Activated CD4-positive, alpha-beta T cell treated with anti-CD3 and anti-CD28 coated beads for 24 hours (primary cell): ENCODE measurements around the gene DMRTB1.

Experiments
- DNase-seq, 2 donors: peaks; one replicate each; pipeline ENCODE4 v3.0.0-alpha.2; 2020; ENCODE audit warnings: low read depth in 2 of 2

DMRTB1 gene

DNA sequence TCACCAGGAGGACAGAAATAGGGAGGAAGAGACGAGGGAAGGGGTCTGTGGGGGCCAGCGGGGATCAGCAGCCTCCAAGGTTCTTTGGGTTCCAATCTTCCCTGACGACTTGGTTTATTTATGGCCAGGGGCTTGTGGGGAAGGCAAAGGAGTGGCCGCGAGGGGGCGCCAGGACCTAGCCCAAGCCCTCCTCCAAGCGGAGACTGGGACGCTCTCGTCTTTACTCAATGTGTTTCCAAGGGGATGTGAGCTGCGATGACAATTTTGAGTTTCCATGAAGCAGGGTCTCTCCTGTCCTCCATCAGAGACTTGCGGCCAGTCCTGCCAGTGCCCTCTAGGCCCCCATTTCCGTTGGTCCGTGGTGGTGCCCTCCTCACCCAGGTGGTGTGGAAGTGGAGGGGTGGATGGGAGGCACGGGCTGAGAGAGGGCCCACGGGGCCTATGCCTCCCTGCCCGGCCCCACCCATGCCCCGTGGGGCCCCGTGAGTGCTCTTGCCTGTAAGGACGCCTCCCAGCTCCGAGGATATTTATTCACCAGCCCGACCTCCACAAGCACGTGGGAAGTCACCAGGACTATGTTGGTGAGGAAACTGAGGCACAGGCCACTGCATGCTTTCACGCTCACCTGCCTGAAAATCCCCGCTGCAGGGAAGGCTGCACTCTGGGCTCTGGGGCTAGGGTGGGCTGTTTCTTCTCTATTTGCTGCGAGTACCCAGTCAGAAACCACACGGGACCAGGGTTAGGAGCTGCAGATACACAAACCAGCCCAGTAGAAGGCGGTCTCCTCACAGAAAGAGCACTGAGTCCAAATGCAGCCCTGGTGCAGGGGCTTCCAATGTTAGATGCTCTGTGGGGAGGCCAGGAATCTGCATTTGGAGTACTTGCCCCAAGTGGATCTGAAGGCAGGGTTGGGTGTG, 26.5 kb downstream of the DMRTB1 start:
- peak; percentile 46 to 61 for DNase-seq

DNA sequence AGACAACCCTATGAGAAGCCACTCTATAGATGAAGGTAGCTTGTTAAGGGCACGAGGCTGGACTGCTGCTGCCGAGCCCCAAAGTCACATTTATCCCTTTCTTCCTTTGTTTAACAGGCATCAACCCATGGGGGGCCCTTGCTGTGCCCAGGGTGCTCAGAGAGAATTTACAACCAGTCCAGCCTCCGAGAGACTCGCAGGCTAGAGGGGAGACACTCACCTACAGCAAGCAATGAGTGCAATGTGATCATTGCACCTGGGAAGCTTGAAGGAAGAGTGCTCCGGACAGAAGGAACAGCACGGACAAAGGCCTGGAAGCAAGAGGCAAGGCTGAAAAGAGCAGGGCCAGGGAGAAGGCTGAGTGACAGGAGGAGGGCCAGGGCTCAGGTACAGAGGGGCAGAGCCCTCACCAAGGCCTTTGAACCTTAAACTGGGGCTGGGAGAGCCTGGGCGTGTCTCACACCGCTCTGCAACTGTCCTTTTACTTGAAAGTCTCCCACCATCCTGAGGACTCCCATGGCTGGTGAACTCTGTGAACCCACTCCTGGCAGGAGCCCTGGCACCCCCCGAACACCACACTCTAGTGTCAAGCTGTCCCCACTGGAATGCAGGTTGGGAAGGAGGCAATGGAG, 27.3 kb downstream of the DMRTB1 start:
- no peak for DNase-seq

DNA sequence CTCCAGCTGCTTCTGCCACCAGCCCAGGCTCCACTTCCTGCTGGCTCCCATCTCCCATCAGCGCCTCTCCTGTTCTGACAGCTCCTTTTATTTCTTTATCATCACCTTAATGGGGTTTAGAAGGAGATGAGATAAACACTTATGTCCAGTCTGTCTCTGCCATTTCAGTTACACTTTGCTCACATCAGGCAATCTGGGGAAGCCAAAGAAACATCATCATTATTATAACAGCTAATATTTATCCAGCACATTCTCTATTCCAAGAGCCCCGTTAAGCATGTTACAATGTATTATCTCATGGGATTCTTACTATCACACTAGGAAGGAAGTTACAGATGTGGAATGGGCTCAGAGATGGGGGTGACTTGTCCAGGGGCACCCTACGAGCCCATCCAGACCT, 31.2 kb downstream of the DMRTB1 start:
- DNase-seq, result no peak

DNA sequence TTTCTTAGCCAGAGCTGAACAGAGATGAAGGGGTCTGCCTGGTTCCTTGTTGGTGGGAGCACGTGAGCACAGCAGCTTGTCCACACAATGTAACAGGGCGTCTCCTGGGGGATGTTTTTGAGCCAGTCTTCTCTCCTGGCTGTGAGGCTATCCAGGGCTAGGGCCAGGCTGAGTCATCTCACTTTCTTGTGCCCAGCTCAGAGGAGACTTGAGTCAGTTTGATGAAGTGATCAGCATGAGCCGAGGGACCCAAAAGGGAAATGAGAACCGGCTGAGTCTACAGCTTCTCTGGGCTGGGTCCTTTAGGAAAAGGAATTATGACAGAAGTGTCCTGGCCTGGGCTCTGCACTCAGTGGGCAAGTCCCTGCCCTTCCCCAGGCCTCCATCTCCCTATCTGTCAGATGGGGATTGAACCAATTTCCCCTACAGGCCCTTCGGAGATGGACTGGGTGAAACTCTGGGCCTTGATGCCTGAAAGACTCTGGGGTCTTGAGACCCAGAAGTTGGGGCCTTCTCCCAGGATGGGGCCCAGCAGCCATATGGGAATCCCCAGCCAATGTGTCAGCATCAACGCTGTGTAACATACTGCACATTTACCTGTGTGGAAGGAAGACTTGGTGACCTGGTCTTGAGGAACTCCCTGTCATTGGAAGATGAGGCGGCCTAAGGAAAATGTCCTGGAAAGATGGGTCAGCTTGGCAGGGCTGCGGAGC, 36.6 kb downstream of the DMRTB1 start:
- no peak for DNase-seq

DNA sequence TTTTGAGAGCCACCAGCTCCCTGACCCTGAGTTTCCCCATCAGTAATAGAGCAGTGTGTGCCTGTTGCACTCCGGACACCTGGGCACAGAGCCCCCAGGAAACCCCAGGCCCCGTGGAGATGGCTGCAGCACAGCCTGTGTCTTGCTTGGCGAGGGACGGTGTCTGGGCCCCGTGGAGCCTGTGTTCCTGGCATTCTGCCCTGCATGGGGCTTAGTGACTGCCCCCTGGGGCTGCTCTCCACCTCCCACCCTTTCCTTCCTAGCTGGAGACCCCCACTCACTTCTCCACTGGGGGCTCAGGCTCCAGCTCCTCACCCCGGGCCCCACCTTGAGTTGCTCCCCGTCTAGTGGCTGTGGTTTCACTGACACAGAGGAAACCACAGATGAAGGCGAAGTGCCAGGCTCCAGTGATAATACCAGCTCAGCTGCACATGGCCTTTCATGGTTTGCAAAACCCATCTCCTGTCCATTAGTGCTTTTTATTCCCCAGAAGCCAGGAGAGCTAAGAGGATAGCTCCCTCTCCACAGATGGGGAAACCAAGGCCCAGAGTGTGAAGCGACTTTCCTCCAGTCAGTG, 39.4 kb downstream of the DMRTB1 start:
- no peak for DNase-seq

DNA sequence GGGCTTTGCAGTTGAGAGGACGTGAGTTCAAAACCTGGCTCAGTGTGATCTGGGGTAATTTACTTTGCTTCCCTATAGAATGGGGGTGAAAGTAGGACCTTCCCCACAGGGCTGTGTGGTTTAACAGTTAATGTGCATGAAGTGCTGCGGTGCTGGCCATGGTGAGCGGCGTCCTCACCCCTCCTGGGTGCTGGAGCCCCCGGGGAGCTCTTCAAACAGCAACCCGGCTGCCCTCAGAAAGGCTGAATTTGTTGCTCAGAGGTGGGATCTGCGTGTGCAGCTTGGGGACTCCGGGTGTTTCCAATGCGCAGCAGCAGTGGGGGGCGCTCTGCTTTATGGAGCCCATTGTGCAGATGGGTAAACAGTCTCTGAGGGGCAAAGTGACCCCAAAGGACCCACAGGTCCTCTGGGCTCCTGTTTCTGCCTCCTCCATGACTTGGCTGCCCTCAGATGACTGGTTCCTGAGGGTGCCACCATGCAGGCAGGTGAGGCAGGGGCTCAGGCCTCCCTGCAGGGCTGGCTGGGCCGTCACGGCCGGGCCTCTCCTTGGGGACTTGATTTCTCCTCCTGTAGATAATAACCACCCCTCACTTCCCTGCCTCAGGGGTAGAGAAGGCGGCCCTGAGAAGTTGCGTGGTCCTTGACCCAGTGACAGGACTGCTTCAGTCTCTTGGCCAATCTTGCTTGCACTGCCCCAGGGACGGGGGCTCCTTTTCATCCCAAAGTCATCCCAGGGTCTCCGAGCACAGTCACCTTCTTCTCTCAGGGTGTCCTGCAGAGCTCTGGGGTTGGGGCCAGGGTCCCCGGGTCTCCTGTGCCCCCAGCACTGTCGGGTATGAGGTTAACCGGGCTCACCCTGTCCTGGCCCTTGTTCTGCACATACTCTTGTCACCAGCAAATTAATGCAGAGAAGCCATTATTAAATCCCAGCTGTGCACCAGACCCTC, 40.3 kb downstream of the DMRTB1 start:
- DNase-seq, result no peak

DNA sequence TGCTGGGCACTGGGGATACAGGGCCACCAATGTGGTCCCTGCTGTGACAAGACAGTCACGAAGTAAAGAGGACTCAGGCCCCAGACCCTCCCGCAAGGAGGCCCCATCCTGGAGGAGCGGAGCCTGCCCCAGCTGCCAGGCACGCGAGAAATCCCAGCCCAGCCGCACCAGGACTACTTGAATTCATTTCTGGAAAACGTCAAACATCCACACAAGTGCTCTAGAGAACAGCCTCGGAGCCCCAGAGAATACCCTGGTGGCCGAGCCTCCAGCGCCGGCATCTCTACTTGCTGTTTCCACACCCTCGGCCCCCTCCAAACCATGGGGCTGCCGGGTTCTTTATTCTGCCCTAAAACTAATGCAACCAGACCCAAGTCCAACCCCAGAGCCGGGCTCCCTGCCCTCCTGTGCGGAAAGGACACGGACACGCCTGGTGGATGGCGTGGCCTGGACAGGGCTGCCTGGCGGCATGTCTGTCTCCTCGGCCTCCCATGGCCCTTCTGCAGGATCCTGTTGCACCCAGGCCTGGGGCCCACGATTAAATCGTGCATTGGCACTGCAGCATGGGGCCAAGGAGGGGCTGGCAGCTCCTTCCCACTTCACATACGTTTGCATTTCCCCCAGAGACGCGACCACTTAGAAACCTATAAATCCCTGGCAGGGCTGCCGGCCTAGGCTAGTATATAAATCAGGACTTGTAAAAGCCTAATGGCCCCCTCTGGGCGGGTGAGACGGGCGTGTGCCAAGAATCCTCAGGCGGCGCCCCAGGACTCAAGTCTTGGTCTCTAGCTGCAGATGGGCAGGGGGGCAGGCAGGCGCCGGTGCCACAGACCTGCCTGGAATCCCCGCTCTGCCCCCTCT, 41.2 kb downstream of the DMRTB1 start:
- no peak for DNase-seq

DNA sequence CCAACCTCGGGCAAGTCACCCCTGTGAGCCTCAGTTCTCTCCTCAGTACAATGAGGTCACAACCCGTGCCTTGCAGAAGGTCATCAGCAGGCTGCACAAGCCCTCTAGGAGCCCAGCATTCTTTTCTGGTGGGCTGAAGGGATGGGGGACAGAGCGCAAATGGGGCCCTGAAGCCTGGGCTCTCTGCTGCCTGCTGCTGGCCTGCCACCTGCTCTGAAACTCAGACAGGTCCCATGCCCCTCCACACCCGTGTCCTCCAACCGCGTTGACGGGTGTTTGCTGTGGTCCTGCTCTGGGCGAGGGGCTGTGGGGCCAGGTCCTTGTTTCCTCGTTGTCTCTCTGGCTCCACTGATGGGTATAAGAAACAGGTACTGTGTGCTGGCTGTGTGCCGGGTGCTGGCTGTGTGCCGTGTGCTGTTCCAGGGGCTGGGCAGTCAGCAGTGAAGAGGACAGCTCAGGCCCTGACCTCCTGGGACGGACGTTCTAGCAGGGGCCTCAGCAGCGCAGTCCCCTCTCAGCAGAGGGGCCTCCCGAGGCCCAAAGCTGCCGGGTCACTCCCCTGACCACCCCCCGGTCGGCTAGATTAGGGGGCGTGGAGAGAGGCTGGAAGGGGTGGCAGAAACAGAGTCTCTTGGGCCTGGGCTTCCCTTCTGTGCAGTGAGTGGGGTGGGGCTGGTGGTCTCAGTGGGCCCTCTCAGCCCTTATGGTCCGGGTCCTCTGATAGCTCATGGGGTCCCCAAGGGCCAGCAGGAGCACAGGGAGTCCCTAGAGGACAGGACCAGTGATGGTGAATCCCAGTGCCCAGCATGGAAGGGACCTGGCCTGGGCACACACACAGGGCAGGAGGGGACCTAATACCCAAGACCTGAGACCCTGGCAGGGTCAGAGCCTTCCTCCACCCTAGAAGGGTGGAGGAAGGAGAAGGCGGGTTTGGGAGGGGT, 42.1 kb downstream of the DMRTB1 start:
- DNase-seq, result no peak

DNA sequence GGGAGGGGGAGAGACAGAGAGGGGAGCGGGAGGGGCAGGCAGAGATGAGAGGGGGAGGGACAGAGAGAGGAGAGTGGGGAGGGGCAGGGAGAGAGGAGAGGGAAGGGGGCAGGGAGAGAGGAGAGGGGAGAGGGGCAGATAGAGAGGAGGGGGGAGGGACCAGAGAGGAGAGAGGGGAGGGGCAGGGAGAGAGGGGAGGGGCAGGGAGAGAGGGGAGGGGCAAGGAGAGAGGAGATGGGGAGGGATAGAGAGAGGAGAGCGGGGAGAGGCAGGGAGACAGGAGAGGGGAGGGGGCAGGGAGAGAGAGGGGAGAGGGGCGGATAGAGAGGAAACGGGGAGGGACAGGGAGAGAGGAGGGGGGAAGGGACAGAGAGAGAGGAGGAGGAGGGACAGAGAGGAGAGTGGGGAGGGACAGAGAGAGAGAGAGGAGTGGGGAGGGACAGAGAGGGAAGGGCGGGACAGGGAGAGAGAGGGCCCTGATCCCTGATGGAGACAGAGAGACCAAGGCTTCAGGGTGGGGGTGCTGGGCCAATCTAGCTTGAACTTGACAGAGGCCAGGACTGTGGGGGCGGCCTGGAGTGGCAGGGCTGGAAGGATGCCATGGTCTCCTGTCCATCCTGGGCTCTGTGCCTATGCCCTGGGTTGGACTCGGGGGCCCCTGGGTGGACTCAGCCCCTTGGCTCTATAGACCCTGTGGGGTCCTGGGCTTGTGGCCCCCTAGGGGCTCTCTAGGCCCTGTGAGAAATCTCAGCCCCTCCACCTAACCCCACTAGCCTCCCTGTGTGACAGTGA, 43.6 kb downstream of the DMRTB1 start:
- DNase-seq, result no peak

DNA sequence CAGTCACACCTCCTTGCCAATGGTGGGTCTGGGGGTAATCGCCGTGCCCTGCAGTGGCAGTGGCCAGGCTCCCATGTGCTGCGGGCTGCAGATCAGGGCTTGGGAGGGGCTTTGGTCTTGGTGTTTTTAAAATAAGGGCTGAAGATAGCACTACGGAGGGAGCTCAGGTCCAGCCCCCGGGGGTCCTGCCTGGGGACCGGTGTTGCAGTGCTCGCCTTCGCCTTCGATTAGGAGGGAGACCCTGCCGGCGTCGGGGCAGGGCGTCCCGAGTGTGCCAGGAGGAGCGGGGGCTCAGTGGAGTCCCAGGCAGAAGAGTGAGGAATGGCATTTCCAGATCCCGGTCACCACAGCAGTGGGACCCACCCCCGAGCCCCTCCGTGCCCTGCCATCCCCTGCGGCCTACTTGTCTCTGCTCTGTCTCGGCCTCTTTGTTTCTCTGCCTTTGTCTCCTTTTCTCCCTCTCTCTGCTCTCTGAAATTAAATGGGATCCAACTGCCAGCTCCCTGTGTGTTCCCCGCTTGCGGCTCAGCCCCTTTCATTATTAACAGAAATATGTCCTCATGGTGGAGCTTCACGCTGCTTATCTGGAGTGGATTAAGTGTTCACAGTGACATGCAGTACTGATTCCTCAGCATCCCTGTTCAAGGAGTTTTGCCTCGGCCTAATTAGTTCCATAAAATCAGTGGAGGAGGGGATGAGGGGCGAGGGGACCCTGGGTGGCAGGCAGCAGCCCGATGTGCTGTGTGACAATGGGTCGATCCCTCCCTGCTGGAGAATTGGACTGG, 44.4 kb downstream of the DMRTB1 start:
- no peak for DNase-seq

DNA sequence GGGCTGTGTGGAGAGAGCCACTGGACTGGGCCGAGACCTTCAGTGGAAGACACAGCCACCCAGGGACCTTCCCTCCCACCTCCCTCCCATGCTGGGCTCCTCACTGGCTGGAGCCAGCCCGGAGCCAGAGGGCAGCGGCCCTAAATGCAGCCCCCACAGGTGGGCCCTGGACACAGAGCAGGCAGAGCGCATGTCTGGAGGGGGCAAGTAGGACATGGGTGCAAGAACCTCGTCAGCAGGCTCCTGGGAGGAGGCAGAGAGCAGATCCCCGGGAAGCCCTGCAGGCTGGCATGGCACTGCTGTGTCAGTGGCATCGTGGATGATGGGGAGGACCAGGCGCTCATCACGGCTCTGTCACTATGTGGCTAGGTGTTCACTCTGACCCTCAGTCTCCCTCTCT, 45.7 kb downstream of the DMRTB1 start:
- no peak for DNase-seq

DNA sequence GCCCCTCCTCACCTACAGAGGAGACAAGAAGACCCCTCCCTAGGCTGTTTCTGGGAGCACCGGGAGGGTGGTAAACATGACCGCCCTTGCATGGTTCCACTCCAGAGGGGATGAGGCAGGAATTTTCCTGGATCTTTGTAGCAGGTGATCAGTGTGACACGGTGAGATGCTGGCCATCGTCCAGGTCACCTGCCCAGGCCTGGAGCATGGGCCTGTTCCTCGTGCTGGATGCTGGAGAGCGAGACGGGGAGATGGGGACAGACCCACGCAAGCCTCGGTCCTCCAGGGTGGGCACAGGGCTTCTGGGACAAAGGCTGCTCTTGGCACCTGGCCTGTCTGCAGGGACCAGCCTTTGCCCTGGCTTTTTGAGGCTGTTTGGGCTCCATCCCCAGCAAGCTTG, 46.2 kb downstream of the DMRTB1 start:
- no peak for DNase-seq

DNA sequence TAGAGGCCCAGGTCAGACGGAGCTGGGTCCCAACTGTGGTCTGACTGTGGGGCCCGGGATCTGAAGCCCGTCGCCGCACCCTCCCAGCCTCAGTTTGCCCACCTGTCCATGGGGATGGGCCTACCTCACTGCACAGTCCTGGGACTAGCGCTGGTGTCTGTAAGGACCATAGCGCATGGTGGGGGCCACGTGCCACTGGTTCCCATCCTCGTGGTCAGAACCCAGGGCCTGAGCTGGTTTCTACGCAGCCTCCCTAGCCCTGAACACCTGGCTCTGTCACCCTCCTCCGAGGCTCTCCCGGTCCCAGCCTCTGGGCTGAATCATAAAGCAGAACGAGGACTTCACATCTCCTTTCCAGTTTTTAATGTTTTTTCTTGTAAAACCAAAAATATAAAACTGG, 46.7 kb downstream of the DMRTB1 start:
- no peak for DNase-seq

DNA sequence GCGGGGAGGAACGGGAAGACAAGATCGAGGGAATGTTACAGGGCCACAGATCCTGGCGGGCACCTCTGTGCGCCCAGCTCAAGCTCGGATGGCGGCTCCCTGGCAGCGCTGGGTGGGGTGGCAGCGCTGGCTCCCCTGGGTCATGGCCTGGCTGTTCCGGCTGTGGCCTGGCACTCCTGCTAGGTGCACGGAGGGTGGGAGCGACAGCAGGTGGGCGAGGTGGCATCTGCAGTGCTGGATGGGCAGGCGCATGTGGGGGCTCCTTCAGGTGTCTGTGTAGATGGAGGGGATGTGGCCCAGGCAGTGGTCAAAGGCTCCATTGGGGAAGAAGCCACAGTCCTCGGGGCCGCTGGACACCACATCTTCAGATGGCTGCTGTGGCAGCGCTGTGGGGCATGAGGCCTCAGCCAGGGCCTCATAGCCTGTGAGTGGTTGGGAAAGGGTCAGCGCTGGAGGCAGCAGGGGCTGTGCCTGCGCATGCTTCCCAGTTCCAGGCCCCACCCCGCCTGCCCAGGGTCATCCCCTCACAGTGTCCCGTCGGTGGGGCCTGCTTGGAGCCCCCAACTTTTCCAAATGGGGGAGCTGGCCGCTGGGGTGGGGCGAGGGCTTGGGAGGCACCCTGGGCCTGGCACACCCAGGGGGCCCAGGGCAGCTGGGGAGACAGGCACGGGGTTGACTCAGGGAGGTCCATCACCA, 47.3 kb downstream of the DMRTB1 start:
- DNase-seq, result no peak

DNA sequence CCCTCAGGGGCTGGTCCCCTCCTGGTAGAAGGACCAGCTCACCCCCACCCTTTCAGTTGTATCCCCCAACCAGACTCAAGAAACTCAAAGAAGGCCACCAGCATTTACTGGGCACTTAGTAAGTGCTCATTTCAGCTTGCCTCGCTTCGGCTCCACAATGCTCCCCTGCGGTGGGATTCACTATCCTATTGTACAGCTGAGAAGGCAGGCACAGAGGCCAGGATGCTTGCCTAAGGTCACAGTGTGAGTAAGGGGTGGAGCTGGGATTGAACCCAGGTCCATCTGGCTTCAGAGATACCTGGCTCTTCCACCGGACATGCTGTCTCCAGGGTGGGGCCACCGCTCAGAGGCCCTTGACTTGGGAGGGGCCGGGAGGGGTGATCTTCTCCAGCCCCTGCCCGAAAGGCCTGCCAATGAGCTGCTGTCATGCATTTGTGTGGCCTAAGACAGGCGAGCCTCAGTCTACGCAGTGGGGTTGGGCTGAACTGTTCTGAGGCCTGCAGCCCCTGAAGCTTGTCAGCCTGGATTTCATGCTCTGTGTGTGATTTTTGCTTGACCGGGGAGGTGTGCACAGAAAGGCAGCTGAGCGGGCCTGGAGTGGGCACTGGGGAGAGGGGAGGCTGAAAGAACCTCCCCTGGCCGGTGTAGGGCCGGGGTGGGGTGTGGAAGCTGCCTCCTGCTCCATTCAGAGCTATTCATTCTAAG, 48.1 kb downstream of the DMRTB1 start:
- DNase-seq, result no peak
